ENCODE measurements around the gene XPO6.

The XPO6 gene

GRCh38 chr16:28187595-28188004 is 24.2 kb downstream of the XPO6 start:
- no peak for TF ChIP-seq CTCF (IDR thresholded peaks at IDR 0.05; ENCODE audit: borderline replicate concordance, control extremely low read depth, extremely low read depth, insufficient read depth, missing control alignments)
- no peak for DNase-seq (ENCODE audit: low spot score)
- in situ Hi-C loops (cut with MboI; ENCODE audit: low sequenced_read_pairs, unreplicated experiment) = no loop called here

GRCh38 chr16:28186752-28187151 is 25.0 kb downstream of the XPO6 start:
- no peak for TF ChIP-seq CTCF (IDR thresholded peaks at IDR 0.05; ENCODE audit: borderline replicate concordance, control extremely low read depth, extremely low read depth, insufficient read depth, missing control alignments)
- in situ Hi-C loops (cut with MboI; ENCODE audit: low sequenced_read_pairs, unreplicated experiment) = no loop called here
- DNase-seq (ENCODE audit: low spot score) = no peak

GRCh38 chr16:28185696-28186095 is 26.1 kb downstream of the XPO6 start:
- DNase-seq (ENCODE audit: low spot score) = no peak
- TF ChIP-seq CTCF (IDR thresholded peaks at IDR 0.05; ENCODE audit: borderline replicate concordance, control extremely low read depth, extremely low read depth, insufficient read depth, missing control alignments) = no peak
- in situ Hi-C loops (cut with MboI; ENCODE audit: low sequenced_read_pairs, unreplicated experiment) = no loop called here

GRCh38 chr16:28184625-28185024 is 27.1 kb downstream of the XPO6 start:
- in situ Hi-C loops (cut with MboI; ENCODE audit: low sequenced_read_pairs, unreplicated experiment) = no loop called here
- no peak for DNase-seq (ENCODE audit: low spot score)
- no peak for TF ChIP-seq CTCF (IDR thresholded peaks at IDR 0.05; ENCODE audit: borderline replicate concordance, control extremely low read depth, extremely low read depth, insufficient read depth, missing control alignments)

GRCh38 chr16:28183930-28184329 is 27.8 kb downstream of the XPO6 start:
- no peak for TF ChIP-seq CTCF (IDR thresholded peaks at IDR 0.05; ENCODE audit: borderline replicate concordance, control extremely low read depth, extremely low read depth, insufficient read depth, missing control alignments)
- no peak for DNase-seq (ENCODE audit: low spot score)
- in situ Hi-C loops (cut with MboI; ENCODE audit: low sequenced_read_pairs, unreplicated experiment) = no loop called here

- TF ChIP-seq CTCF (IDR thresholded peaks at IDR 0.05; ENCODE audit: borderline replicate concordance, control extremely low read depth, extremely low read depth, insufficient read depth, missing control alignments) = no peak
- no peak for DNase-seq (ENCODE audit: low spot score)
- in situ Hi-C loops (cut with MboI; ENCODE audit: low sequenced_read_pairs, unreplicated experiment) = no loop called here
Measured at GRCh38 chr16:28183484-28183883, 28.3 kb downstream of the XPO6 start.

- TF ChIP-seq CTCF (IDR thresholded peaks at IDR 0.05; ENCODE audit: borderline replicate concordance, control extremely low read depth, extremely low read depth, insufficient read depth, missing control alignments) = no peak
- no peak for DNase-seq (ENCODE audit: low spot score)
- in situ Hi-C loops (cut with MboI; ENCODE audit: low sequenced_read_pairs, unreplicated experiment) = no loop called here
Measured at GRCh38 chr16:28182801-28183200, 29.0 kb downstream of the XPO6 start.

All from GM13976 (cell line).